K562 (cell line): ENCODE data around the gene TOMM22. TPM values are rescaled to one million over a fixed set of nuclear protein-coding genes. Genes with fewer than 3 reads are reported as not detected.

Experiments used
- ATAC-seq: fragments of 200-7000 bp; cut with Tn5 transposase; 3 replicates; pipeline ENCODE4 v1.9.1; 2020; ENCODE audit warnings: moderate library complexity
- BruUV-seq: library from RNA; stranded (reverse); fragments of 400-500 nt; replicated peaks from 2 replicates; lab custom pipeline; 2021; lab: Mats Ljungman, UMichigan
- CTCF ChIA-PET: fragments of 300-600 bp; formaldehyde crosslinking; extraction: SDS; loops from one replicate; lab custom pipeline; 2021; ENCODE audit warnings: low intra/inter-chr PET ratio; lab: Yijun Ruan, JAX
- POLR2A ChIA-PET: fragments of 300-600, 350-650 bp; sonication (Branson Sonifier 250); formaldehyde crosslinking; extraction: SDS; loops from one replicate; lab custom pipeline; 2021; ENCODE audit warnings: antibody characterized with exemption, inconsistent platforms; lab: Yijun Ruan, JAX
- DNase-seq, 4 experiments: peaks; one replicate each; pipeline versions ENCODE4 v3.0.0 to v3.0.0-alpha.2; 2011 to 2018; ENCODE audit warnings: low spot score in 3 of 4, mixed read lengths in 3 of 4; ENCODE audit errors: extremely low read depth in 1 of 4
- FAIRE-seq: peaks from 2 replicates; lab custom pipeline; 2011; peaks lifted over from hg19 to GRCh38; lab: Jason Lieb, UNC
- H2AFZ ChIP-seq: 2 replicates; pipeline ENCODE4 v1.6.0; 2011; ENCODE audit warnings: low read depth, low read length, control low read depth, inconsistent platforms
- H3K27ac ChIP-seq: fragments of 200-600 bp; 3 replicates; pipeline ENCODE4 v1.8.0; 2011; ENCODE audit warnings: low read depth, mild to moderate bottlenecking, control low read depth, inconsistent platforms, low read length, moderate library complexity, mixed read lengths; ENCODE audit errors: extremely low read depth
- H3K27me3 ChIP-seq, 2 experiments: fragments of 300-600 bp in 1 of 2; 2 replicates in 1 of 2; 3 replicates in 1 of 2; pipeline versions ENCODE4 v1.6.0 to v1.8.0; 2011; ENCODE audit warnings: inconsistent platforms in 2 of 2, low read length in 2 of 2, mild to moderate bottlenecking in 1 of 2, mixed read lengths in 1 of 2, moderate library complexity in 1 of 2; ENCODE audit not compliant: control insufficient read depth in 2 of 2, insufficient read depth in 2 of 2
- H3K36me3 ChIP-seq: fragments of 300-600 bp; 3 replicates; pipeline ENCODE4 v1.8.0; 2011; ENCODE audit warnings: mild to moderate bottlenecking, low read length, inconsistent platforms; ENCODE audit not compliant: control insufficient read depth, insufficient read depth
- H3K4me1 ChIP-seq, 2 experiments: fragments of 200-600 bp in 1 of 2; replicated peaks in 1 of 2; 2 replicates in 1 of 2; 3 replicates in 1 of 2; pipeline versions ENCODE4 v1.5.1 to v1.8.0; 2011; ENCODE audit warnings: inconsistent platforms in 2 of 2, low read length in 2 of 2, mild to moderate bottlenecking in 1 of 2, mixed read lengths in 1 of 2, moderate library complexity in 1 of 2; ENCODE audit not compliant: control insufficient read depth in 2 of 2, insufficient read depth in 2 of 2
- H3K4me2 ChIP-seq: 2 replicates; pipeline ENCODE4 v1.6.1; 2011; ENCODE audit warnings: low read length, control low read depth, inconsistent platforms, mixed read lengths; ENCODE audit not compliant: insufficient read depth
- H3K4me3 ChIP-seq: fragments of 200-600 bp; sonication (generic), shearing (Covaris generic); 2 replicates; pipeline ENCODE4 v1.5.1; 2016; ENCODE audit warnings: control low read depth, inconsistent platforms
- H3K79me2 ChIP-seq: fragments of 200-600 bp; 3 replicates; pipeline ENCODE4 v1.8.0; 2011; ENCODE audit warnings: low read length, inconsistent platforms; ENCODE audit not compliant: control insufficient read depth, insufficient read depth
- H3K9ac ChIP-seq, 2 experiments: 2 replicates each; pipeline versions ENCODE4 v1.6.0 to v1.6.1; 2011; ENCODE audit warnings: low read depth in 2 of 2, low read length in 2 of 2, control low read depth in 1 of 2, inconsistent platforms in 1 of 2, mild to moderate bottlenecking in 1 of 2, mixed read lengths in 1 of 2; ENCODE audit not compliant: insufficient read depth in 1 of 2
- H3K9me1 ChIP-seq: one replicate; pipeline ENCODE4 v1.6.0; 2011; ENCODE audit warnings: inconsistent platforms, mild to moderate bottlenecking, low read length, moderate library complexity; ENCODE audit not compliant: control insufficient read depth, insufficient read depth
- H3K9me3 ChIP-seq: replicated peaks from 2 replicates; pipeline ENCODE4 v1.5.1; 2011; ENCODE audit warnings: low read depth, low read length, inconsistent platforms; ENCODE audit not compliant: control insufficient read depth, insufficient read depth
- H4K20me1 ChIP-seq: replicated peaks from 2 replicates; pipeline ENCODE4 v1.6.1; 2011; ENCODE audit warnings: low read length, inconsistent platforms, mixed read lengths; ENCODE audit not compliant: control insufficient read depth, insufficient read depth
- POLR2A ChIP-seq: fragments of 450-650 bp; conservative IDR thresholded peaks from 2 replicates; pipeline ENCODE4 v1.6.1; 2016
- POLR2B ChIP-seq: fragments of 450-650 bp; IDR thresholded peaks from 2 replicates; pipeline ENCODE4 v1.6.1; 2018; ENCODE audit warnings: low read depth; ENCODE audit not compliant: partially characterized antibody
- RB1 ChIP-seq: fragments of 450-650 bp; IDR thresholded peaks from 2 replicates; pipeline ENCODE4 v1.6.1; 2017; ENCODE audit warnings: low read depth, mild to moderate bottlenecking
- SUPT5H ChIP-seq: fragments of 450-650 bp; IDR thresholded peaks from 2 replicates; pipeline ENCODE4 v1.6.1; 2016
- WGBS: fragments of 100-300 bp; shearing (Covaris generic); methylation state at CpG from one replicate; pipeline ENCODE4 v1.1.6; 2016; ENCODE audit warnings: low coverage, mixed read lengths; ENCODE audit not compliant: insufficient coverage; ENCODE audit errors: missing lambda C conversion rate; 5-methylcytosine and 5-hydroxymethylcytosine counted together
- in situ Hi-C: fragments of 300-500 bp; cut with MboI; formaldehyde crosslinking; loops from 4 replicates; pipeline ENCODE4 v1.15.0; 2018; ENCODE audit warnings: inconsistent platforms, mixed read lengths
- intact Hi-C: fragments of 100-400 bp; cut with micrococcal nuclease; formaldehyde crosslinking; loops from 2 replicates; pipeline ENCODE4 v1.14.2; 2022
- polyA plus RNA-seq, 8 experiments: library from polyadenylated mRNA; depleted of rRNA in 4 of 8; stranded (reverse) in 5 of 8; unstranded in 3 of 8; fragments of >200 nt; fragmentation: Nextera tagmentation in 2 of 8; fragmentation: Illumina TruSeq in 1 of 8; extraction: Ambion mirVana in 2 of 8; extraction: Trizol in 1 of 8; gene quantifications; 2 replicates each; pipeline versions ENCODE4 v1.2.1 to v1.2.3, GENCODE V29; 2011 to 2014; ENCODE audit warnings: inconsistent platforms in 1 of 8, missing spikeins in 1 of 8
- total RNA-seq, 7 experiments: library from RNA; depleted of rRNA in 6 of 7; stranded (reverse); fragments of >200 nt in 6 of 7; fragmentation: Illumina TruSeq in 2 of 7; extraction: Trizol in 2 of 7; gene quantifications; 2 replicates each; pipeline versions ENCODE4 v1.2.1 to v1.2.3, GENCODE V29; 2011 to 2021; ENCODE audit warnings: low replicate concordance in 1 of 7
- TF ChIP-seq, protein P1 (sequence below): fragments of 250-450 bp; sonication (Bioruptor Pico); IDR thresholded peaks from 2 replicates; pipeline ENCODE4 v1.4.0; 2020; ENCODE audit warnings: mild to moderate bottlenecking

TOMM22 gene
- total and polyA plus RNA-seq, 9 of the 15 experiments (the other 6 are each of a cell fraction or from before 2014, with no cell fraction given) = 25.8 to 108 (median 73.8) TPM

DNA sequence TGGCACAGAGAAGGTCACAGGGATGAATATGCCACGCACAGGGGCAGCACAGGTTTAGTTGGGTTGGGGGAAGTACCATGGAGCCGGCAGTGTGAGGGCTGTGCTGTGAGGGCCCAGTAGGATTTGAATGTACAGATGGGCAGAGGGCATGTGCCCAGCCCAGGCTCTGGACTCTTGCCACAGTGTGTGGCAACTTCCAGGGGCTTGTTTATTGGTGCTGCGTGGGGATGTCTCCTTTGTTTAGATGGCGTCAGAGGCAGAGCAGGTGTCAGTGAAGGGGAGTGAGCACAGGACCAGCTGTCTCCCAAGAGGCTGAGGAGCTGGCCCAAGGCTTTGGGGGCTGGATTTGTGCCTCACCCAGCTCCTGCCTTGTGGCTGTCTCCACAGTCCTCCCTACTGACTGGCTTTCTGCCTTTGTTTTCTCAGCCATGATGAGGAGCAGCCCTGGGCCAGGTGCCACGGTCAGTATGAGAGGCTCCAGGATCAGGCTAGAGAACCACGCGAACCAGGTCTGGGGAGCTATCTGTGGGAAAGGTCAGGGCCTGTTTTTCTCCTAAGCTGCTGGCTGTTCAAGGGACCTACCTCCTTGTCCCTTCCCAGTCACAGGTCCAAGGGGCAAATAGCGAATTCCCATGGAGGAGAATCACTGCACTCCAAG is 52.1 kb downstream of the TOMM22 start:
- Histone ChIP-seq H3K4me2 (no peak overlapping the region), H3K27me3 (no peaks in the 10 kb centered on the region), H3K4me1 (peaks cover 0 to 9% of the 10 kb centered on the region in 2 experiments; a peak in 2 of 5 replicates), H2AFZ (no peak overlapping the region), H3K27ac (no peak overlapping the region), H3K36me3 (peaks cover 92% of the 10 kb centered on the region; the same call in 2 of the 3 replicates), H3K4me3 (no peak overlapping the region), H3K9me3 (no peaks in the 10 kb centered on the region), H3K9ac (no peak overlapping the region; a peak in 1 of 4 replicates), H4K20me1 (no peaks in the 10 kb centered on the region; the same call in 1 of the 2 replicates), H3K79me2 (no peaks in the 10 kb centered on the region), H3K9me1 (no peaks in the 10 kb centered on the region)
- POLR2A ChIA-PET = interaction anchor here (0.9 to 3.4 kb wide), 6 partner anchors 9 to 28 kb away, joined by 3 to 24 read pairs (median 4); partner anchors contain the start of genes GTPBP1 and SUN2
- DNase-seq (no peak), ATAC-seq (peak; percentile 4; the same call in 2 of the 3 replicates), FAIRE-seq (no peak)
- intact Hi-C loops (no loop called here), in situ Hi-C loops (no loop called here)
- peak; percentile 49 for TF ChIP-seq POLR2B
- TF ChIP-seq, protein P1, sequence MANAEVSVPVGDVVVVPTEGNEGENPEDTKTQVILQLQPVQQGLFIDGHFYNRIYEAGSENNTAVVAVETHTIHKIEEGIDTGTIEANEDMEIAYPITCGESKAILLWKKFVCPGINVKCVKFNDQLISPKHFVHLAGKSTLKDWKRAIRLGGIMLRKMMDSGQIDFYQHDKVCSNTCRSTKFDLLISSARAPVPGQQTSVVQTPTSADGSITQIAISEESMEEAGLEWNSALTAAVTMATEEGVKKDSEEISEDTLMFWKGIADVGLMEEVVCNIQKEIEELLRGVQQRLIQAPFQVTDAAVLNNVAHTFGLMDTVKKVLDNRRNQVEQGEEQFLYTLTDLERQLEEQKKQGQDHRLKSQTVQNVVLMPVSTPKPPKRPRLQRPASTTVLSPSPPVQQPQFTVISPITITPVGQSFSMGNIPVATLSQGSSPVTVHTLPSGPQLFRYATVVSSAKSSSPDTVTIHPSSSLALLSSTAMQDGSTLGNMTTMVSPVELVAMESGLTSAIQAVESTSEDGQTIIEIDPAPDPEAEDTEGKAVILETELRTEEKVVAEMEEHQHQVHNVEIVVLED (CRISPR knock-in tag) = no peak
- TF ChIP-seq RB1 = no peak
- TF ChIP-seq POLR2A = peak; percentile 64; the same call in 1 of the 2 replicates
- TF ChIP-seq SUPT5H = peak; percentile 14
- no TSS peak for BruUV-seq
- 93% methylated on average over 3 of the region's 8 CpGs for WGBS
- CTCF ChIA-PET = no interaction called here
